ENCODE measurements around the gene ABCA9. TPM values are rescaled to one million over a fixed set of nuclear protein-coding genes. Genes with fewer than 3 reads are reported as not detected.
"Not testable (repeated sequence)": the region's sequence is repeated elsewhere in the genome, so short reads cannot be mapped to it uniquely, and the experiment has no call there.

Gene ABCA9
- total RNA-seq = 6.6 TPM

GRCh38 chr17:69060822-69061221, at the start of gene ABCA9:
Gene ABCA9 (minus strand): TSS chr17:69060927. CDS start chr17:69051126, 9,801 bp downstream.
- no peak for DNase-seq

GRCh38 chr17:69105907-69106730, 45.4 kb upstream of the ABCA9 start:
- no peak for DNase-seq

GRCh38 chr17:69103557-69104233, 43.0 kb upstream of the ABCA9 start:
- no peak for DNase-seq

- no peak for DNase-seq
Measured at GRCh38 chr17:69098625-69099024, 37.9 kb upstream of the ABCA9 start.

- DNase-seq = no peak
Measured at GRCh38 chr17:69096541-69096940, 35.8 kb upstream of the ABCA9 start.

GRCh38 chr17:69093995-69094394, 33.3 kb upstream of the ABCA9 start:
- DNase-seq = no peak

GRCh38 chr17:69093279-69093789, 32.6 kb upstream of the ABCA9 start:
- no peak for DNase-seq

GRCh38 chr17:69090365-69090764, 29.6 kb upstream of the ABCA9 start:
- no peak for DNase-seq

GRCh38 chr17:69088643-69089200, 28.0 kb upstream of the ABCA9 start:
- DNase-seq = no peak

- no peak for DNase-seq
Measured at GRCh38 chr17:69086641-69087040, 25.9 kb upstream of the ABCA9 start.

GRCh38 chr17:69084911-69085310, 24.2 kb upstream of the ABCA9 start:
- no peak for DNase-seq

- no peak for DNase-seq
Measured at GRCh38 chr17:69082696-69083095, 22.0 kb upstream of the ABCA9 start.

GRCh38 chr17:69078864-69079263, 18.1 kb upstream of the ABCA9 start:
- no peak for DNase-seq

GRCh38 chr17:69075823-69076222, 15.1 kb upstream of the ABCA9 start:
- no peak for DNase-seq

GRCh38 chr17:69073392-69073791, 12.7 kb upstream of the ABCA9 start:
- not testable (repeated sequence) for DNase-seq

- DNase-seq = not testable (repeated sequence)
Measured at GRCh38 chr17:69072803-69073256, 12.1 kb upstream of the ABCA9 start.

GRCh38 chr17:69071233-69071586, 10.5 kb upstream of the ABCA9 start:
- not testable (repeated sequence) for DNase-seq

- not testable (repeated sequence) for DNase-seq
Measured at GRCh38 chr17:69070378-69071232, 9.9 kb upstream of the ABCA9 start.

GRCh38 chr17:69069226-69069750, 8.6 kb upstream of the ABCA9 start:
- no peak for DNase-seq

GRCh38 chr17:69067274-69068047, 6.7 kb upstream of the ABCA9 start:
- DNase-seq = no peak

- no peak for DNase-seq
Measured at GRCh38 chr17:69066482-69066881, 5.8 kb upstream of the ABCA9 start.
